ENCODE results near the gene NT5DC4.

The NT5DC4 gene

DNA sequence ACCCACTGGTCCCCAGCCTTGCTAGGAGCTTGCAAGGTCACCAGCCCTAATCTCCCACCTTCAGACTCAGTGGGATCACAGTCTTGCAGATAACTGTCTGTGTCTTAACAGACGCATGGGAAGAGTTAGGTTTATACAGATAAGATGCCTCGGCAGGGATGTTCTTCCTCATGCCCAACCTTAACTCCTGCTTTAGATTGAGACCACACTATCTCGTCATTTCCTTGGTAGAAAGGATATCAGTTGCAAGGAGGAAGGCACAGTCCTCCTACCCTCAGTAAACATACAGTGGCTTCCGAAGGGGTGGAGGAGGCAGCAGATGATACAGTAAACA, 7.2 kb downstream of the NT5DC4 start:
- peaks cover 5% of the 10 kb centered on the region for H3K4me1 ChIP-seq (ENCODE audit: control insufficient read depth, low read length)
- H3K79me2 ChIP-seq (ENCODE audit: control insufficient read depth, low read length), result no peaks in the 10 kb centered on the region
- no peaks in the 10 kb centered on the region for H3F3A ChIP-seq (ENCODE audit: control insufficient read depth, insufficient read depth)
- no peak overlapping the region for H3K4me3 ChIP-seq (ENCODE audit: low read length)
- peaks cover 6% of the 10 kb centered on the region; the same call in 1 of the 2 replicates for H3K27me3 ChIP-seq (ENCODE audit: control insufficient read depth, low read length)
- no peak overlapping the region for H3K27ac ChIP-seq (ENCODE audit: low read depth, low read length)
- H3K4me2 ChIP-seq (ENCODE audit: low read length), result no peak overlapping the region
- TF ChIP-seq, protein P1, sequence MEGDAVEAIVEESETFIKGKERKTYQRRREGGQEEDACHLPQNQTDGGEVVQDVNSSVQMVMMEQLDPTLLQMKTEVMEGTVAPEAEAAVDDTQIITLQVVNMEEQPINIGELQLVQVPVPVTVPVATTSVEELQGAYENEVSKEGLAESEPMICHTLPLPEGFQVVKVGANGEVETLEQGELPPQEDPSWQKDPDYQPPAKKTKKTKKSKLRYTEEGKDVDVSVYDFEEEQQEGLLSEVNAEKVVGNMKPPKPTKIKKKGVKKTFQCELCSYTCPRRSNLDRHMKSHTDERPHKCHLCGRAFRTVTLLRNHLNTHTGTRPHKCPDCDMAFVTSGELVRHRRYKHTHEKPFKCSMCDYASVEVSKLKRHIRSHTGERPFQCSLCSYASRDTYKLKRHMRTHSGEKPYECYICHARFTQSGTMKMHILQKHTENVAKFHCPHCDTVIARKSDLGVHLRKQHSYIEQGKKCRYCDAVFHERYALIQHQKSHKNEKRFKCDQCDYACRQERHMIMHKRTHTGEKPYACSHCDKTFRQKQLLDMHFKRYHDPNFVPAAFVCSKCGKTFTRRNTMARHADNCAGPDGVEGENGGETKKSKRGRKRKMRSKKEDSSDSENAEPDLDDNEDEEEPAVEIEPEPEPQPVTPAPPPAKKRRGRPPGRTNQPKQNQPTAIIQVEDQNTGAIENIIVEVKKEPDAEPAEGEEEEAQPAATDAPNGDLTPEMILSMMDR (IDR thresholded peaks at IDR 0.05; ENCODE audit: low read depth, low read length, poor library complexity, severe bottlenecking), result no peak
- no peak for TF ChIP-seq EZH2phosphoT487 (IDR thresholded peaks at IDR 0.05; ENCODE audit: borderline replicate concordance, low read length)
- H3K9me2 ChIP-seq (replicated peaks; ENCODE audit: control insufficient read depth, low read length), result no peaks in the 10 kb centered on the region
- H4K20me1 ChIP-seq (ENCODE audit: control insufficient read depth, insufficient read depth, low read depth, low read length), result no peaks in the 10 kb centered on the region
- no peaks in the 10 kb centered on the region for H3K36me3 ChIP-seq (ENCODE audit: control insufficient read depth, low read length)
- no peaks in the 10 kb centered on the region for H3K9me3 ChIP-seq (ENCODE audit: control insufficient read depth, insufficient read depth, low read length)

DNA sequence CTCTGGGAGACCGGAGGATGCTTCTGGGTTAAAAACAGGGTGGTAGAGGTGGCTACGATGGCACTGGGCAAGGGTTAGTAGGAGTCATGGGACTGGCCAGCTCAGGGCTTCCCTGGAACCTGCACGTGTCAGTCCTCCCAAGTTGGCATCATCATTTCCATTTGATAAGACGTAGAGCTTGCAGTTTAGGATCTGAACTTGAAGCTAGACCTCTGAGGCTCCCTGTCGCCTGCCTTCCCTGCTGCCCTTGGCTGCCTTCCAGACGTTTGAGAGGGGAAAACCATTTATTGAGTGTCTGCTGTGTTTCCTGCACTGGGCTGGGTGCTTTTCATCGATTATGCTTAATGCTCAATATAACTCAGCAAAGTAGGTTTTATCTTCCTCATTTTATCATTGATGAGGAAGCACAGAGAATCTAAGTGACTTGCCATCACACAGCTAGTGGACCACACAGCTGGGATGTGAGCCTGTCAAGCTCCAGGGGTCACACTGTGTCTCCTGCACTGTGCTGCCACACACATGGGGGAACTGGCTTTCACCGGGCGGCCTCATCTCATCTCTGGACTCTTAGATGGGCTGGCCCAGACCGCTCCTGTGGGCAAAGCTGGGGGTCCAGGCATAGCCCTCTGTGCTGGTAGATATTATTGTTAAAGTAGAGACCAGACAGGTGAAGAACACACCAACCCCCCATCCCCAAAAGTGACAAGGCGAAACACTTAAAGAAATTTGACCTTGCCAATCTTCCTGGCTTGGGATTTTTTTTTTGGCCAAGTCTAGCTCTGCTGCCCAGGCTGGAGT, 7.8 kb downstream of the NT5DC4 start:
- H3K4me2 ChIP-seq (ENCODE audit: low read length), result no peak overlapping the region
- peaks cover 5% of the 10 kb centered on the region for H3K4me1 ChIP-seq (ENCODE audit: control insufficient read depth, low read length)
- no peaks in the 10 kb centered on the region for H3K36me3 ChIP-seq (ENCODE audit: control insufficient read depth, low read length)
- H3K9me3 ChIP-seq (ENCODE audit: control insufficient read depth, insufficient read depth, low read length), result no peaks in the 10 kb centered on the region
- no peaks in the 10 kb centered on the region for H3K9me2 ChIP-seq (replicated peaks; ENCODE audit: control insufficient read depth, low read length)
- no peaks in the 10 kb centered on the region for H3F3A ChIP-seq (ENCODE audit: control insufficient read depth, insufficient read depth)
- no peaks in the 10 kb centered on the region for H3K79me2 ChIP-seq (ENCODE audit: control insufficient read depth, low read length)
- H3K4me3 ChIP-seq (ENCODE audit: low read length), result no peak overlapping the region
- no peak for TF ChIP-seq EZH2phosphoT487 (IDR thresholded peaks at IDR 0.05; ENCODE audit: borderline replicate concordance, low read length)
- TF ChIP-seq, protein P1 (IDR thresholded peaks at IDR 0.05; ENCODE audit: low read depth, low read length, poor library complexity, severe bottlenecking), result no peak
- H3K27ac ChIP-seq (ENCODE audit: low read depth, low read length), result no peak overlapping the region
- no peaks in the 10 kb centered on the region for H4K20me1 ChIP-seq (ENCODE audit: control insufficient read depth, insufficient read depth, low read depth, low read length)
- H3K27me3 ChIP-seq (ENCODE audit: control insufficient read depth, low read length), result peaks cover 6% of the 10 kb centered on the region; the same call in 1 of the 2 replicates

DNA sequence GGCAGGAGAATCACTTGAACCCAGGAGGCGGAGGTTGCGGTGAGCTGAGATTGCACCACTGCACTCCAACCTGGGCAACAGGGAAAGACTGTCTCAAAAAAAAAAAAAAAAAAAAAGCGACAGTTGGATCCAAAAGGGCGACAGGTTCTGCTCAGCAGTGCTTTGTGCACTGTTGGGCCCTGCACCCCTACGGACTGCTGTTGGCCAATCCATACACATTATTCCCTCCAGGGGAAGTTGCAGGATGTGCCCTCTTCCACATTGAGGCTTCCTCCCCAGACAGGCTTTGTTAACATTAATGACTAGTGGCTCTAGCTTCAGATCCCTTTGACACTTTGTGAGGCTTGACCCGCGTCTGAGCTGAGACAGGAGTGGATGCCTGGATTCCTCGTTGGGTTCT, 9.4 kb downstream of the NT5DC4 start:
- H3K9me2 ChIP-seq (replicated peaks; ENCODE audit: control insufficient read depth, low read length), result no peaks in the 10 kb centered on the region
- no peaks in the 10 kb centered on the region for H3K9me3 ChIP-seq (ENCODE audit: control insufficient read depth, insufficient read depth, low read length)
- TF ChIP-seq, protein P1 (IDR thresholded peaks at IDR 0.05; ENCODE audit: low read depth, low read length, poor library complexity, severe bottlenecking), result no peak
- no peak for TF ChIP-seq EZH2phosphoT487 (IDR thresholded peaks at IDR 0.05; ENCODE audit: borderline replicate concordance, low read length)
- H3F3A ChIP-seq (ENCODE audit: control insufficient read depth, insufficient read depth), result no peaks in the 10 kb centered on the region
- peaks cover 5% of the 10 kb centered on the region for H3K4me1 ChIP-seq (ENCODE audit: control insufficient read depth, low read length)
- H3K27me3 ChIP-seq (ENCODE audit: control insufficient read depth, low read length), result peaks cover 6% of the 10 kb centered on the region; the same call in 1 of the 2 replicates
- no peak overlapping the region for H3K4me2 ChIP-seq (ENCODE audit: low read length)
- H3K79me2 ChIP-seq (ENCODE audit: control insufficient read depth, low read length), result no peaks in the 10 kb centered on the region
- H3K27ac ChIP-seq (ENCODE audit: low read depth, low read length), result no peak overlapping the region
- no peaks in the 10 kb centered on the region for H4K20me1 ChIP-seq (ENCODE audit: control insufficient read depth, insufficient read depth, low read depth, low read length)
- H3K4me3 ChIP-seq (ENCODE audit: low read length), result no peak overlapping the region
- H3K36me3 ChIP-seq (ENCODE audit: control insufficient read depth, low read length), result no peaks in the 10 kb centered on the region

Data from DOHH2 (cell line).